Astrocyte of the hippocampus (primary cell): Measurements from ENCODE around the gene SECISBP2.
"Not testable (repeated sequence)": the region's sequence is repeated elsewhere in the genome, so short reads cannot be mapped to it uniquely, and the experiment has no call there.

Experiments
- DNase-seq: peaks from one replicate; pipeline ENCODE4 v3.0.0; 2011; ENCODE audit warnings: low read depth, low spot score

The SECISBP2 gene

DNA sequence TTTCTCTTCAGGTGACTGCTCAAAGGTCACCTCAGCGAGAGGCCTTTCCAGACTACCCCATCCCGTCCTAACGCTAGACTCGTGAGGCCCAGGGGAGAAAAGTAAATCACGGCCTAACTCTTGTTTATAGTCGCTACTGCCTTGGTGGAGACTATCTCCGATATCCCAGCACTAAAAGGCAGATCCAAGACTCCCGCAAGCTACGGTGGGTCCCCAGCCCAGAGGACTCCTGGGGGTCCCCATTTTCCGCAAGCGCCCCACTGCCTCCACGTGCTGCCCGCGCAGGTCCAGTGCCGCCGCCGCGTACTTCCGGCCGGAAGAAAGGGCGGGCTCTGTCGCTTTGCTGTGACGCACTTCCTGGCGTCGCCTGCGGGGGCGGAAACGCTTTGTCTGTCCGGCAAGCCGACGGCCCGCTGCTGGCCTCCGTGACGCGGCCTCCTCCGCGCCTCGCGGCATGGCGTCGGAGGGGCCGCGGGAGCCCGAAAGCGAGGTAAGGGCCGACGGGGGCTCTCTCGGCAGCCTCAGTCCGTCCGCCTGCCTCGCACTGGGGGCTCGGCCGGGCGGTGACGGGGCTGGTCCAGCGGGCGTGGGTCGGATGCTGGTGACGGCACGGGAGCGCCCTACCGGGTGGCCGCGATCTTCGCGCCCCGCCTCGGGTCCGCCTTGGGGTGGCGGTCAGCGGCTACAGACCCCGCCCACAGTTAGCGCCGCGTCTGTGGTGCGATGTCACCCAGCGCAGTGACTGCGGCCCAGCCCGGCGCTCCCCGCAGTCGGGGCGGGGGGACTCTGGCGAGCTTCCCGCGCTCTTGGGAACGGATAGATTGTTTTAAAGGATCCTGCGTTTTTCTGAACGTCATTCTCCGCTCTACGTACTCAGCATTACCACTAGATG, at the start of gene SECISBP2:
Gene SECISBP2 (plus strand): TSS at position 378 of the 892 bp plus-strand sequence. CDS start 77 bp downstream, at position 455.
- peak; percentile 98 for DNase-seq

DNA sequence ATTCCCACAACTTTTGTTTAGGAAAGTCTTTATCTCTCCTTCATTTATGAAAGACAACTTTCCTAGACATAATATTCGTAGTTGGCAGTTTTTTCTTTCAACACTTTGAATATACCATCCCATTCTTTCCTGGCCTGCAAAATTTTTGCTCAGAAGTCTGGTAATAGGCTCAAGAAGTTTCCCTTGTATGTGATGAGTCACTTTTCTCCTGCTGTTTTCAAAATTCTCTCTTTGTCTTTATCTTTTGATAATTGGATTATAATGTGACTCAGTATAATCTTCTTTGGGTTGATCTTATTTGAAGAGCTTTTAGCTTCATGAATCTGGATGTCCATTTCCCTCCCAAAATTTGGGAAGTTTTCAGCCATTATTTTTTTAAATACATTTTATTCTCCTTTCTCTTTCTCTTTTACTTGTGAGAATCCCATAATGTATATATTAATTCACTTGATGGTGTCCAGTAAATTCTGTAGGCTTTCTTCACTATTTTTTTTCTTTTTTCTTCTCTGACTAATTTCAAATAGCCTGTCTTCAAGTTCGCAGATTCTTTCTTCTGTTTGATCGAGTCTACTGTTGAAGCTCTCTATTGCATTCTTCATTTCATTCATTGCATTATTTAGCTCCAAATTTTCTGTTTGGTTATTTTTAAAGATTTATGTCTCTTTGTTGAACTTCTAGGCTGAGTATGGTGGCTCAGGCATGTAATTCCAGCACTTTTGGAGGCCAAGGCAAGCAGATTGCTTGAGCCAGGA, 44.6 kb upstream of the SECISBP2 start:
- DNase-seq: no peak

DNA sequence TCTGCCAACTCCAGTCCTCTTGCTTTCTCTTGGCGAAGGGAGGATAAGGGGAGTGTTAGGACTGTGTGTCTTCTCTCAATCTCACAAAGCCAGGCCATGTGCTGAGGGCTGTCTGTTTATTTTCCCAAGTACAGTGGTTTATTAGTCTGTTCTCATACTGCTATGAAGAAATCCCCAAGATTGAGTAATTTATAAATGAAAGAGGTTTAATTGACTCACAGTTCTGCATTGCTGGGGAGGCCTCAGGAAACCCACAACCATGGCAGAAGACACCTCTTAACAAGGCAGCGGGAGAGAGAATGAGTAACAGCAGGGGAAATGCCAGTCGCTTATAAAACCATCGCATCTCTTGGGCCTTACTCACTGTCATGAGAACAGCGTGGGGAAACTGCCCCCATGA, 43.5 kb upstream of the SECISBP2 start:
- DNase-seq: peak; percentile 60

DNA sequence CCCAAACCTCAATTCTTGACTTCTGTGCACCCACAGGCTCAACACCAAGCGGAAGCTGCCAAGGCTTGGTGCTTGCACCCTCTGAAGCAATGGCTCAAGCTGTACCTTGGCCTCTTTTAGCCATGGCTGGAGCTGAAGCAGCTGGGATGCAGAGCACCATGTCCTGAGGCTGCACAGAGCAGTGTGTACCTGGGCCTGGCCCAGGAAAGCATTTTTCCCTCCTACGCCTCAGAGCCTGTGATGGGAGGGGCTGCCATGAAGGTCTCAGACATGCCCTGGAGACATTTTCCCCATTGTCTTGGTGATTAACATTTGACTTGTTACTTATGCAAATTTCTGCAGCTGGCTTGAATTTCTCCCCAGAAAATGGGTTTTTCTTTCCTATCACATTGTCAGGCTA, 42.3 kb upstream of the SECISBP2 start:
- not testable (repeated sequence) for DNase-seq

GRCh38 chr9:89277043-89277442, 41.3 kb upstream of the SECISBP2 start:
- DNase-seq: no peak

DNA sequence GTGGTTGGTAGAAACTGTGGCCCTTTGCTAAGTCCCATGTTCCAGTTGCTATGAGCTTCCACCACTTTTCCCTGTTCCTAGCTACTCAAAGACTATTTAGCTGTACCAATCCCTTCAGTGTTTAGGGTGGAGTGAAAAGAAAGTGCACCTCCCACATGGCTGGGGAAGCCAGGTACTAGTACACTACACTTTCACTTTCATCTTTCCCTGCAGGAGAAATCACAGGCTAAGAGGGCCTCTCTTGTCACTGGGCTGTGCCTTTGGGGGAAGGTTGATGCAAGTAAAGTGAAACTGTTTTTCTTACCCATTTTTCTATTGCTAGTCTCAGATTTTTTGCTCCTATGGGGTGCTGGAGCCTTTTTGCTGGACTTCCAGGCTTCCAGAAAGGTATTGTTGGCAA, 40.8 kb upstream of the SECISBP2 start:
- peak; percentile 21 for DNase-seq

- DNase-seq: no peak
These were observed 39.7 kb upstream of the SECISBP2 start for GRCh38 chr9:89278551-89278950.

- peak; percentile 73 for DNase-seq
These were observed 39.1 kb upstream of the SECISBP2 start for GRCh38 chr9:89278997-89279739.

DNA sequence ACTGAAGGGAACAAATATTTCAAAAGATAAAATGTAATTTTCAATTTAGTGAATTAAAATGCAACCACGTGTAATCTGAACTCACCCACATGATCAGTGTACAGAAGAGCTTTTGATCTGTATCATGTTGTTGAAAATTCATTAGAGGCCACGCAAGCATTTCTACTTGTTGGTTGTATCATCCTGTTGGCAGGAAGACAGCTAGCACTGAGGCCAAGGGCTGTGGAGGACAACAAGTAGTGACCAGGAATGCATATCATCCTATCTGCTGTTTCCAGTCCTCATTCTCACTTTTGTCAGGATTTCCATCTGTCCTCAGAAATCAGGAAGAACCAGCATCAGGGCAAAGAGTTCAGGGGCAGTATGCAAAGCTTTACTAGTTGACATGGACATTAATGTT, 37.2 kb upstream of the SECISBP2 start:
- DNase-seq: no peak

- peak; percentile 16 for DNase-seq
These were observed 35.9 kb upstream of the SECISBP2 start for GRCh38 chr9:89282248-89282968.

DNA sequence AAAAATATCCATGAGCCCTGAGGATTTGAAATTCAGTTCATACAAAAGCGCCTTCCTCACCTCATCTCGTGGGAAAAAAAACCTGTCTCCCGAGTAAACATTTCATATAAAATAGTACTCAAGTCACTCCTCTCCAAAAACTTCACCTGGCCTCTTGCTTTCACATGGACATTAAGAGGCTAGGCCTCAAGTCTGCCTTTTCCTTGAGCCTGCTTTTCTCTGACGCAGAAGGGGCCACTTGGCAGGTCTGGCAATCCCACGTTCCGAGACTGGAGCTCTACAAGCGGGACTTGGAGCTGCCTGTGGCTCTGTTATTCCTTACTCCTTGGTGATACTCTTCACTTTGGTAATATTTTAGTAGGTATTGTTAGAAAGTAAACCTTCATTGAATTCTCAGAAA, 34.2 kb upstream of the SECISBP2 start:
- DNase-seq: no peak

DNA sequence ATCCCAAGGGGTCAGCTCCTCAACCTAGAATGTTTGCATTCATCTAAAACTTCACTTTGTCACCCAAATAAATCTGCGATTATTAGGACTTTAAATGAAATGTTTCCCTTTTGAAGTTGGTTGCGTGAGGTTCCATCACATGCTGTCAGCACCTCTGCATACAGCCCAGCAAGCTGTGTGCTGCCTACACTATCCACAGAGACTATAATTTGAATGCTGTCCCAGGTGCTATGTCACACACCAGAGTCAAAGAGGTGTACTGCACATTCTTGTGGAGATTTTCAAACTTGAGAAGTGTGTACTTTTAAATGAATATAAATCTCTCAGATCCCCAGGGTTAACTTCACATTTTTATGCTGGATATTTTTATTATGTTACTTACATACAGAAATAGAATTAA, 26.6 kb upstream of the SECISBP2 start:
- DNase-seq: no peak

DNA sequence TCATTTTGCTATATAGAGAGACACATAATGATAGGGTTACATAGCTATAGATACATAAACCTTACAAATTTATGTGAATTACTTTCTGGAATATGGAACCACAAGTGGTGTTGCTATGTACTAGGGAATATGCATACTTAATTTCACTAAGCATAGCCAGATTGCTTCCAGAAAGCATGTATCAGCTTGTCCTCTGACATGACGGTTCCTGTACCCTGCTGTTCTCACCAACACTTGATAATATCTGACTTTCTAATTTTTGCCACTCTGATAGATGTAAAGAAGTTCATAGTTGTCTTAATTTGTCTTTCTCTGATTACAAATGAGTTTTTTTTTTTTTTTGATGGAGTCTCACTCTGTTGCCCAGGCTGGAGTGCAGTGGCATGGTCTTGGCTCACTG, 25.3 kb upstream of the SECISBP2 start:
- DNase-seq: no peak

DNA sequence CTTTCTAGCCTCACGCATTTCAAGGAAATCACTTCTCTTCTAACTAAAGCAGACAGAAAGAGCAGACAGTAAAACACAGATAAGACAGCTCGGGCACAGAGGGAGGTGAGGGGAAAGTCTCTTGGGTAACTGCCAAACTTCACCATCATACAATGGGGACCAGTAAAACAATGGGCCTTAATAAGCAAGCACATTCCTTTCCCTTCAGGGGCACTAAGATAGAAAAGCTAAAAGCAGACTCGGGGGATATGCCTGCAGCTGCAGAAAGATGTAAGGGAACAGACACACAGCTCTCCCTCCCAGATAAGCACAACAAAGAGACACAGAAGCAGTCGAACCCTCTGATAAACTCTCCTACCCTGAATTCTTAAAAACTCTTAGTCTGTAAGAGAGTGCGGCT, 22.9 kb upstream of the SECISBP2 start:
- no peak for DNase-seq

DNA sequence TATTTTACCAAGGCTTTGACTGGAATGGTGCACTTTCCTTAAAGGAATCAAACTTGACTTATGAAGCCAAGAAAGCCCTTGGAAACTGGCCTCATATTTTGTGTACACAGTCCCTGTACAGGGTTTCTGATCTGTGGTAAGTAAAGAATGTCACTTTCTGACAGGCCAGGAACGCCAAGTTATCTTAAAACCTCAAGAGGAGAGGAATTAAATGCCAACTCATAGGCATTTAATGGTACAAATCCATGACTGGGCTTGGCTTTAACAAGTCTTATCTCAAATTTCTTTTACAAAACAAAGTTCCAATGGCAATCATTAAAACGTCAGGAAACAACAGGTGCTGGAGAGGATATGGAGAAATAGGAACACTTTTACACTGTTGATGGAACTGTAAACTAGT, 16.3 kb upstream of the SECISBP2 start:
- peak; percentile 81 for DNase-seq

DNA sequence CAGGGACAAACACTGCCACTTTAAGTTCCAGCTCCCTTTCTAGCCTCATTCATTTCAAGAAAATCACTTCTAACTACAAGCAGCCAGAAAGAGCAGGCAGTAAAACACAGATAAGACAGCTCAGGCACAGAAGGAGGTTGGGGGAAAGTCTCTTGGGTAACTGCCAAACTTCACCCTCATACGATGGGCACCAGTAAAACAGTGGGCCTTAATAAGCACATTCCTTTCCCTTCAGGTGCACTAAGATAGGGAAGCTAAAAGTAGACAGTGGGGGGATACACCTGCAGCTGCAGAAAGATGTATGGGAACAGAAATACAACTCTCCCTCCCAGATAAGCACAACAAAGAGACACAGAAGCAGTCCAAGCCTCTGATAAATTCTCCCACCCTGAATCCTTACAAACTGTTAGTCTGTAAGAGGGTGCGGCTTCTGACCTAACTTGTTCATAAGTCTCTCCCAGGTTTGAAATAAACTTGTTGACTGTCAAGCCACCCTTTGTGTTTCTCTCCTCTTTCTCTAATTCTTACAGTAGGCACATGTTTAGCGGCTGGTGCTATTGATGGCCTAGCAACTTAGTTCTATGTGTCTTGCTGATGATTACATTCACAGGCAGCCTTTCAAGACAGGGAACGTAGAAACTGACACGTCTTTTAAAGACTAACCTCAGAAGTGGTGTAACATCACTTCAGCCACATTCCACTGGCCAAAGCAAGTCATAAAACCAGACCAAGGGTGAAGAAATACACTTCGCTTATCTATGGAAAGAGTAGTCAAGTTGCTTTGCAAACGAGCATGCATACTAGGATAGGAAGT, 14.1 kb upstream of the SECISBP2 start:
- DNase-seq: no peak

- no peak for DNase-seq
These were observed 13.5 kb upstream of the SECISBP2 start for GRCh38 chr9:89304834-89305188.

- DNase-seq: no peak
These were observed 12.4 kb upstream of the SECISBP2 start for GRCh38 chr9:89305868-89306267.

DNA sequence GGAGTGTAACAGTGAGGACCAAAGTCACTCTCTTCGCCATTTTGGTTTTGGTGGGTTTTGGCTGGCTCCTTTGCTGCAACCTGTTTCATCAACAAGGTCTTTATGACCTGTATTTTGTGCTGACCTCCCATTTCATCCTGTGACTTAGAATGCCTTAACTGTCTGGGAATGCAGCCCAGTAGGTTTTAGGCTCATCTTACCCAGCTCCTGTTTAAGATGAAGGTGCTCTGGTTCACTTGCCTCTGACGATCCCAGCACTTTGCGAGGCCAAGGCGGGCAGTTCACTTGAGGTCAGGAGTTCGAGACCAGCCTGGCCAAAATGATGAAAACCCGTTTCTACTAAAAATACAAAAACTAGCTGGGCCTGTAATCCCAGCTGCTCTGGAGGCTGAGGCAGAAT, 9.1 kb upstream of the SECISBP2 start:
- no peak for DNase-seq

GRCh38 chr9:89309608-89310474, 8.5 kb upstream of the SECISBP2 start:
- no peak for DNase-seq
